NB4 (cell line): ENCODE data around the gene SLC34A3.

Experiments
- DNase-seq: peaks from one replicate; pipeline ENCODE4 v3.0.0; 2010; ENCODE audit warnings: low read depth
- H3K4me3 ChIP-seq: one replicate; pipeline ENCODE4 v1.5.1; 2011; ENCODE audit warnings: mild to moderate bottlenecking, low read depth, low read length, moderate library complexity
- MYC ChIP-seq: IDR thresholded peaks from 2 replicates; pipeline ENCODE4 v1.6.1; 2011; ENCODE audit warnings: low read depth, low read length
- POLR2A ChIP-seq: IDR thresholded peaks from 2 replicates; pipeline ENCODE4 v1.6.1; 2011; ENCODE audit warnings: mild to moderate bottlenecking; ENCODE audit not compliant: insufficient read length; ENCODE audit errors: extremely low read depth
- TF ChIP-seq, protein P1 (sequence below): IDR thresholded peaks from 2 replicates; pipeline ENCODE4 v1.6.1; 2011; ENCODE audit warnings: low read depth, low read length
- TF ChIP-seq, protein P2 (sequence below): IDR thresholded peaks from one replicate; pipeline ENCODE4 v1.5.1; 2012; ENCODE audit warnings: low read depth, low read length

The SLC34A3 gene

GRCh38 chr9:137226338-137227053, 4.2 kb upstream of the SLC34A3 start:
- no peak for DNase-seq
- no peak for TF ChIP-seq MYC
- TF ChIP-seq, protein P1, sequence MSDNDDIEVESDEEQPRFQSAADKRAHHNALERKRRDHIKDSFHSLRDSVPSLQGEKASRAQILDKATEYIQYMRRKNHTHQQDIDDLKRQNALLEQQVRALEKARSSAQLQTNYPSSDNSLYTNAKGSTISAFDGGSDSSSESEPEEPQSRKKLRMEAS: no peak
- TF ChIP-seq, protein P2, sequence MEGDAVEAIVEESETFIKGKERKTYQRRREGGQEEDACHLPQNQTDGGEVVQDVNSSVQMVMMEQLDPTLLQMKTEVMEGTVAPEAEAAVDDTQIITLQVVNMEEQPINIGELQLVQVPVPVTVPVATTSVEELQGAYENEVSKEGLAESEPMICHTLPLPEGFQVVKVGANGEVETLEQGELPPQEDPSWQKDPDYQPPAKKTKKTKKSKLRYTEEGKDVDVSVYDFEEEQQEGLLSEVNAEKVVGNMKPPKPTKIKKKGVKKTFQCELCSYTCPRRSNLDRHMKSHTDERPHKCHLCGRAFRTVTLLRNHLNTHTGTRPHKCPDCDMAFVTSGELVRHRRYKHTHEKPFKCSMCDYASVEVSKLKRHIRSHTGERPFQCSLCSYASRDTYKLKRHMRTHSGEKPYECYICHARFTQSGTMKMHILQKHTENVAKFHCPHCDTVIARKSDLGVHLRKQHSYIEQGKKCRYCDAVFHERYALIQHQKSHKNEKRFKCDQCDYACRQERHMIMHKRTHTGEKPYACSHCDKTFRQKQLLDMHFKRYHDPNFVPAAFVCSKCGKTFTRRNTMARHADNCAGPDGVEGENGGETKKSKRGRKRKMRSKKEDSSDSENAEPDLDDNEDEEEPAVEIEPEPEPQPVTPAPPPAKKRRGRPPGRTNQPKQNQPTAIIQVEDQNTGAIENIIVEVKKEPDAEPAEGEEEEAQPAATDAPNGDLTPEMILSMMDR: no peak
- no peak for TF ChIP-seq POLR2A

GRCh38 chr9:137227054-137227852, 3.4 kb upstream of the SLC34A3 start, which contains the start of gene RNF224:
TSS of gene RNF224 (plus strand) at chr9:137227502. CDS start at chr9:137228336, 834 bp downstream.
- peak; percentile 80 for DNase-seq
- TF ChIP-seq MYC: 0 out of 2 replicates have a peak, but pooled peaks have one; percentile 51
- TF ChIP-seq, protein P2: peak; percentile 76
- no peak for TF ChIP-seq POLR2A
- TF ChIP-seq, protein P1: peak; percentile 87
- H3K4me3 ChIP-seq: no peak within 1 kb of the TSS

More at GRCh38 chr9:137226338-137227053, 4.2 kb upstream of the SLC34A3 start:
- H3K4me3 ChIP-seq: no peak overlapping the region

DNA sequence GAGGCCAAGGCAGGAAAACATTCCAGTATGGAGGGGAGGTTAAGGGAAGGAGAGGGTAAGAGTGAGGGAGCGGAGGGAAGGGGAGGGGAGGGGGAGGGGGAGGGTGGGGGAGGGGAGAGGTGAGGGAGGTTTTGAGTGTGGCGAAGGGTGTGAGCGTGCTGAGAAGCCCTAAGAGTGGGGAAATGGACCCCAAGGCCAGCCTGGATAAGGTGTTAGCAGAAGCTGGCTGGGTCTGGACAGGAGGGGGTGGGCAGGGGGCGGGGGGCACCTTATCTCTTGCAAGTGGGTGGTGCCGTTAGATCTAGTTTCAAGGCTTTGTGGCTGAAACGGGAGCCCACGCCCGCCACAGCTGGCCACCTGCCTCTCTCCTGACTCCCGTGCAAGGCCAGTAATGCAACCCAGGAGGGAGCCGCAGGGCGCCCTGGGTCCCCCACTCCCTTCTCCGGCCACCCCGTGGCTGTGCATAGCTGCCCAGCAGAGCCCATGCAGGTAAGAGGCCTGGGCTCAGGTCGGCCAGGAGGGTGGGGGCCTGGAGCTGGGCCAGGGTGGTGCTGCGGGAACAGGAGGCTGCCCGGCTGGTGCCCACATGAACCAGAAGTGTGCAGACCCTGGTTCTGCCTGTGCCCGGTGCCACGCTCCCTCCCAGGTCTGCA, 2.7 kb upstream of the SLC34A3 start:
- TF ChIP-seq, protein P1: no peak
- TF ChIP-seq POLR2A: no peak
- TF ChIP-seq, protein P2: no peak
- H3K4me3 ChIP-seq: no peak overlapping the region
- no peak for DNase-seq

GRCh38 chr9:137228506-137228967, 2.2 kb upstream of the SLC34A3 start:
- TF ChIP-seq, protein P2: no peak
- no peak for TF ChIP-seq MYC
- no peak for TF ChIP-seq POLR2A
- TF ChIP-seq, protein P1: no peak
- no peak overlapping the region for H3K4me3 ChIP-seq
- DNase-seq: no peak

DNA sequence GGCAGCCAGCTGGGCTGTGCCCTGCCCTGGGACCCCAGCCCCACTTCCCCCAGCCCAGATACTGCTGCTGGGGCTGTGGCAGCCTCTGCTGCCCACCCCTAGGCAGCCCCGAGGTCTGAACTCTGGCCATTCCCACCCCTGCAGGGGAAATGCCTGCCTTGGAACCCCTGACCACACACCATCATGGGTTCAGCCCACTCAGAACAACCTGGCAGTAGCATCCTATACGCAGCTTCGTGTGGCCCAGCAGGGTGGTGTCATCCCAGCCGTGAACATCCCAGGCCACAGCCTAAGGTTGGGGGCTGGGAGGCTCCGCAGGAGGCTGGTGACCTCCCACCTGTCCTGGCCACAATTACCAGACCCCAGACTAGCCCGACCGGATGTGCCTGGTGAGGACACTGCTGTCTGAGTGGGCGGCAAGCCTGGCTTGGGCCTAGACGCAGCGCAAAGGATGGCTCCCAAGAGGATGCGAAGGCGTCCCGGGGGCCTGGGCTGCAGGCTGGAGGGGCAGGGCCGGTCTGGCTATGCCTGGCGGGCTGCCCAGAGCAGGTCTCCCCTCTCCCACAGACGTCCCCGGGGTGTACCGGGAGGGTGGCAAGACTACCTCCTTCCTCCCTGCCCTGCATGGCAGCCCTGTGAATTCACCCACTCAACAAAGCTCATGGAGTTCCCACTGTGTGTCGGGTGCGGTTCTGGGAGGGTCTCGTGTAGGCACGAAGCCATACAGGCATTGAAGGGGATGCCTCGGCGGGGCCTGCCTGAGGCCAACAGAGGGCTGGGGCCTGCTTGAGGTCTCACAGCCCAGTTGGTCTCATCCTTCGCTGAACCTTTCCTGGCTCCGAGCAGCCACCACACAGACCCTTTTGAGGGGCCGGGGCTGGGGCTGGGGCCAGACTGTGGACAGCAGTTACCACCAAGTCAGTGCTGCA, 1.5 kb upstream of the SLC34A3 start:
- TF ChIP-seq MYC (no peak), POLR2A (no peak)
- TF ChIP-seq, protein P2: no peak
- TF ChIP-seq, protein P1: no peak
- no peak for DNase-seq
- no peak overlapping the region for H3K4me3 ChIP-seq
